Activated CD8-positive, alpha-beta memory T cell treated with anti-CD3 and anti-CD28 coated beads for 36 hours (primary cell): Measurements from ENCODE around the gene PGRMC2. TPM values are rescaled to one million over a fixed set of nuclear protein-coding genes. Genes with fewer than 3 reads are reported as not detected.

ENCODE experiments used
- CTCF ChIA-PET: fragments of 350-600 bp; sonication (Branson Sonifier 250); formaldehyde crosslinking; loops from one replicate; lab custom pipeline; 2021; ENCODE audit warnings: antibody characterized with exemption; lab: Charles Lee
- POLR2A ChIA-PET: fragments of 350-600 bp; sonication (Branson Sonifier 250); formaldehyde crosslinking; loops from one replicate; lab custom pipeline; 2021; ENCODE audit warnings: antibody characterized with exemption; lab: Charles Lee
- total RNA-seq, 2 experiments: library from RNA; stranded (reverse); gene quantifications; one replicate each; pipeline ENCODE4 v1.2.3, GENCODE V29; 2021

PGRMC2 gene
- total RNA-seq, 2 experiments from 2014 or later = 44.5 to 48.7 TPM

- ChIA-PET POLR2A (no interaction called here), CTCF (no interaction called here)
These were observed 46.6 kb downstream of the PGRMC2 start for GRCh38 chr4:128241019-128241418.

DNA sequence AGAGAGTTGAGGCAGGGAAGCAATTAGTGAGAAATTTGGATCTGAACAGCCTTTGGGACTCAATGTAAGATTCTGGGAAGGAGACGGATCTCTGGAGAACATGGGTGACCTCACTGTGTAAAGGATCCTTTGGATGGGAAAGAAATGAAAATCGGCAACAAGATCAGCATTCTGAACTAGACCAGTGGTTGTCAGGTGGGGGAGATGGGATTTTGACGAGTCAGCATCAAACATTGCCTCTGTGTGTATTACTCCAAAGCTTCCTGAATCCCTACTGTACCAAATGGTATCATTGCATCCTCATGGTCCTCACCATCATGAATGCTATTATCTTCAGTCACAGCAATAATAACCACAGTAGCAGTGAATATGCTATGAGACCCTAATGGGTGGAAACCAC, 52.8 kb downstream of the PGRMC2 start:
- CTCF ChIA-PET = no interaction called here
- POLR2A ChIA-PET = interaction anchor here (0.6 kb wide), 1 partner anchor 173 kb away, joined by 4 read pairs; no protein-coding TSS in a partner anchor

DNA sequence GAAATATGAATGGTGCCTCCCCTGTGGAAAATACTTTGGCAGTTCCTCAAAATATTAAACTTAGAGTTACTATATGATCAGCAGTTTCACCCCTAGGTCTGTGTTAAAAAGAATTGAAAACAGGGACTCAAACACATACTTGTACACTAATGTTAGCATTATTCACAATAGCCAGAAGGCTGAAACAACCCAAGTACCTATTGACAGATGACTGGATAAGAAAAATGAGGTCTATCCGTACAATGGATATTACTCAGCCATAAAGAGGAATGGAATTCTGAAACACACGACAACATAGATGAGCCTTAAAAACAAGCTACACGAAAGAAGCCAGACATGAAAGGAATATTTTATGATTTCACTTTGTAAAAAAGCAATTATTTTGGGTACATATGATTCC, 54.9 kb downstream of the PGRMC2 start:
- POLR2A ChIA-PET = no interaction called here
- CTCF ChIA-PET = interaction anchor here (0.6 kb wide), 1 partner anchor 385 kb away, joined by 3 read pairs; no protein-coding TSS in a partner anchor

DNA sequence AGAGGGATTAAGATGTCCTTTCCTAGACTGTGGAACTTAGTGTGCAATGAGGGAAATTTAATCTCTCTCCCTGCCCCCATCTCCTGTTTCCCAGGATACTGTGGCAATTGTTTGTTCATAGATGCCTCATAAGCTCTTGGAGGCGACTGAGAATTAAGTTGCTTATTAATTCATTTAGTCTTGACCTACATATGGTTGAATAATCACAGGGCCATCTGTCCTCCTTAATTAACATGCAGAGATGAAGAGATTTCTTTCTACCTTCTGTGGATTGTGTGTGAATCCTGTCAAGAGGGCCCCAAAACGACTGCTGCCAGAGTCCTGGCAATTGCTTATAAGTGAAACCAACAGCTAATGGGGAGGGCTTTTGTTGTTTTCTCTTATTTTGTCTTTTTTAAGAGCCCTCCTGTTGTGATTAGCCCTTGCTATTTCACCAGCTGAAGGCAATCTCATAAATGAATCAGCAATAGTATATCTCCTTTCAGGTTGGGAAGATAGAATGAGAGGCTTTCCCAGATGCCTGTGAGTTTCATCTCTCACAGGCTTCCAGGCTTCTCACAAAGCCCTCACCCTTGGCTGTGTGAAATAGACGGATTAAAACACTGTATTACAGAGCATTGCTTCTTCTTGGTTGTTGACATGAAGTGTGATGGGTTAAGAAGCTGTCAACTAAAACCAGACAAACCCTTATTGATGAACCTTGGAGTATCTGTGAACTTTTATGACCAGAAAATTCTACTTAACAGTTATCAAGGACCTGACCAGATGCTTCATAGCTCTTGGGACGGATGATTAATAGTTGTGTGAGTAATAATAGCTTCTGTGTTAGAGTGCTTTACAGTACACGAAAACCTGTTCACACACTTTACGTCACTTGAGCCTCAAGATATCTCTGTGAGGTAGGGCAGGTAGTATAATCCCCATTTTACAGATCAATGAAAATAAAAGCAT, 58.5 kb downstream of the PGRMC2 start:
- ChIA-PET CTCF (no interaction called here), POLR2A (no interaction called here)

GRCh38 chr4:128227991-128228571, 59.5 kb downstream of the PGRMC2 start:
- POLR2A ChIA-PET = no interaction called here
- CTCF ChIA-PET = no interaction called here

GRCh38 chr4:128225148-128225547, 62.5 kb downstream of the PGRMC2 start:
- ChIA-PET POLR2A (no interaction called here), CTCF (no interaction called here)

DNA sequence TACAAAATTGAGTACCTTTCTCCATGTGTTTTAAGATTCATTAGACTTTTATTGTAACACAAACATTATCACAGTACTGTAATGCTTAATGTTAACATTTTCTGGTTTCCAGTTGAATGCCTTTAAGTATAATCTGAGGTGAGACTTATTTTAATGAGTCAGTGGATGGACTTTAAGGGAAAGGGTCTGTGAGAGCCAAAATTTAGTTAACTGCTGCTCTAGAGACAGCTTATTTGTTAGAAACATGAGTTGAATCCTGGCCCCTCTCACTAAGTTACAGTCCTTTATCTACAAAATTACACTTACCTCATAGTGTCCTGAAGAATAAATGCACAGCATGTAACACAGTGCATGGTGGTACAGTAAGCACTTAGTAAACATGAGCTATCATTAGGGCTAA, 66.0 kb downstream of the PGRMC2 start:
- ChIA-PET CTCF (no interaction called here), POLR2A (no interaction called here)

- ChIA-PET CTCF (no interaction called here), POLR2A (no interaction called here)
These were observed 67.1 kb downstream of the PGRMC2 start for GRCh38 chr4:128220286-128221235.

Other genes with a start within 250 kb of the PGRMC2 start
- 10 to 100 TPM; 23.1 to 23.4 TPM for gene LARP1B, start 226.5 kb downstream of the PGRMC2 start, total RNA-seq